ENCODE data around the gene TM7SF2. TPM values are rescaled to one million over a fixed set of nuclear protein-coding genes. Genes with fewer than 3 reads are reported as not detected.

The TM7SF2 gene
- polyA plus RNA-seq, 3 donors: 1.8 to 4.5 (median 1.8) TPM

GRCh38 chr11:65111159-65111743 is 421 bp upstream of the TM7SF2 start:
- WGBS (ENCODE audit: insufficient coverage): 70% methylated on average over 31 of the region's 31 CpGs
- Histone ChIP-seq H3K4me2 (replicated peaks; ENCODE audit: extremely low read depth, low read length, poor library complexity, severe bottlenecking) (peak overlapping the region; percentile 95), H3K4me3 (replicated peaks in 1 of 3; ENCODE audit: low read depth in 2 of 3, low read length in 3 of 3) (peak overlapping the region in 1 of 3 experiments; percentile 81), H3K36me3 (replicated peaks in 1 of 2; ENCODE audit: control insufficient read depth in 1 of 2, insufficient read depth in 2 of 2, low read length in 2 of 2) (peaks cover 21 to 34% of the 10 kb centered on the region in 2 donors), H3K27ac (ENCODE audit: low read depth in 1 of 2, low read length in 2 of 2) (no peak overlapping the region), H3K27me3 (ENCODE audit: control insufficient read depth in 2 of 2, insufficient read depth in 2 of 2, low read length in 2 of 2) (peaks cover 0 to 15% of the 10 kb centered on the region in 2 donors), H3K9ac (ENCODE audit: insufficient read depth, low read length, poor library complexity, severe bottlenecking) (no peak overlapping the region), H3K9me3 (replicated peaks in 1 of 2; ENCODE audit: control insufficient read depth in 1 of 2, insufficient read depth in 1 of 2, low read length in 2 of 2) (no peaks in the 10 kb centered on the region), H3K79me2 (ENCODE audit: insufficient read depth, low read length) (peaks cover 5% of the 10 kb centered on the region), H3K4me1 (ENCODE audit: control insufficient read depth in 1 of 2, insufficient read depth in 2 of 2, low read length in 2 of 2) (peaks cover 29 to 37% of the 10 kb centered on the region in 2 donors), H2AFZ (ENCODE audit: insufficient read depth, low read depth, low read length, poor library complexity, severe bottlenecking) (peak overlapping the region; percentile 70), H4K20me1 (ENCODE audit: insufficient read depth, low read length) (peaks cover 24% of the 10 kb centered on the region)
- Mint-ChIP-seq H3K27me3 (ENCODE audit: low read depth in 3 of 3) (peaks cover 13 to 22% (median 15%) of the 10 kb centered on the region in 3 donors), H3K4me3 (peak overlapping the region; percentile 80 to 91), H3K36me3 (peaks cover 28 to 36% of the 10 kb centered on the region in 2 donors), H3K9me3 (peaks cover 0 to 6% (median 0%) of the 10 kb centered on the region in 7 donors), H3K4me1 (peaks cover 37% of the 10 kb centered on the region), H3K27ac (peak overlapping the region in 3 of 7 donors; percentile 23 to 75 (median 25))
- DNase-seq: no peak
- intact Hi-C loops (cut with micrococcal nuclease): loop anchor here in 1 of 2 donors (5.0 kb wide), 2 partner anchors 71 to 99 kb away; partner anchors contain the start of genes ARL2 and CAPN1
- TF ChIP-seq CTCF (IDR thresholded peaks at IDR 0.05): no peak

DNA sequence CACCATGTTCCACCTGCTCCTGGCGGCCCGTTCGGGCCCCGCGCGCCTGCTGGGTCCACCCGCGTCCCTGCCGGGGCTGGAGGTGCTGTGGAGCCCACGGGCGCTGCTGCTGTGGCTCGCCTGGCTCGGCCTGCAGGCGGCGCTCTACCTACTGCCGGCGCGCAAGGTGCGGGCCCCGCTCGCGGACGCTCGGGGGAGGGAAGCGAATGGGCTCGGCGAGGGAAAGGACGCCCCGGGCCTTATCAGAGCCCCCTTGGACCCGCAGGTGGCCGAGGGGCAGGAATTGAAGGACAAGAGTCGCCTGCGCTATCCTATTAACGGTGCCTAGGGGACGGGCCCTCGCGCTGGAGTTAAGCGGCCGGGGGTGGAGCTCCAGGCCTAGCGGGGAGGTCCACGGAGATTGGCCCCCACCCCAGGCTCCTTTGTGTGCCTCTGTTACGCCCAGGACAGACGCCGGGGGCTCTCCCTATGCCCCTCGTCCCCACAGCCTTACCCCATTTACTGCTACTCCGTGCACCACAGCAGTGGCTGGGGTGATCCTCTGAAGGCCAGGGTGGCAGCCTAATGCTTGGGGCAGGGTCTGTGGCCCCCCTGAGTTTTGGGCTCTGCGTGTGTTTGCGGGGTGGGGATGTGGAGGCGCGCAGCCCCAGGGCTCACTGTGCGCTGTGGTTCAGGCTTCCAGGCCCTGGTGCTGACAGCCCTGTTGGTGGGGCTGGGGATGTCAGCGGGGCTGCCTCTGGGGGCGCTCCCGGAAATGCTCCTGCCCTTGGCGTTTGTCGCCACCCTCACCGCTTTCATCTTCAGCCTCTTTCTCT is 1.1 kb downstream of the TM7SF2 start:
- peaks cover 0 to 6% (median 0%) of the 10 kb centered on the region in 7 donors for H3K9me3 Mint-ChIP-seq
- peak; percentile 98 for TF ChIP-seq CTCF (IDR thresholded peaks at IDR 0.05)

More for the DNA sequence above, 1.1 kb downstream of the TM7SF2 start:
- H3K4me3 Mint-ChIP-seq: peak overlapping the region; percentile 76 to 80
- DNase-seq: peak in 2 of 3 donors; percentile 52 to 56
- H3K27ac ChIP-seq (ENCODE audit: low read depth in 1 of 2, low read length in 2 of 2): no peak overlapping the region
- peak overlapping the region; percentile 31 to 81 (median 40) for H3K4me3 ChIP-seq (replicated peaks in 1 of 3; ENCODE audit: low read depth in 2 of 3, low read length in 3 of 3)
- peaks cover 0 to 15% of the 10 kb centered on the region in 2 donors for H3K27me3 ChIP-seq (ENCODE audit: control insufficient read depth in 2 of 2, insufficient read depth in 2 of 2, low read length in 2 of 2)
- 0% methylated on average over 43 of the region's 57 CpGs for WGBS (ENCODE audit: insufficient coverage)
- no peaks in the 10 kb centered on the region for H3K9me3 ChIP-seq (replicated peaks in 1 of 2; ENCODE audit: control insufficient read depth in 1 of 2, insufficient read depth in 1 of 2, low read length in 2 of 2)
- peaks cover 16 to 21% of the 10 kb centered on the region in 2 donors for H3K36me3 ChIP-seq (replicated peaks in 1 of 2; ENCODE audit: control insufficient read depth in 1 of 2, insufficient read depth in 2 of 2, low read length in 2 of 2)
- no peak overlapping the region for H3K27ac Mint-ChIP-seq
- peak overlapping the region; percentile 54 for H3K9ac ChIP-seq (ENCODE audit: insufficient read depth, low read length, poor library complexity, severe bottlenecking)
- H3K36me3 Mint-ChIP-seq: peaks cover 20 to 26% of the 10 kb centered on the region in 2 donors
- H3K27me3 Mint-ChIP-seq (ENCODE audit: low read depth in 3 of 3): peaks cover 13 to 22% (median 15%) of the 10 kb centered on the region in 3 donors
- H3K79me2 ChIP-seq (ENCODE audit: insufficient read depth, low read length): peaks cover 16% of the 10 kb centered on the region
- H3K4me1 Mint-ChIP-seq: peaks cover 43% of the 10 kb centered on the region
- H3K4me2 ChIP-seq (replicated peaks; ENCODE audit: extremely low read depth, low read length, poor library complexity, severe bottlenecking): peak overlapping the region; percentile 95
- intact Hi-C loops (cut with micrococcal nuclease): loop anchor here in 1 of 2 donors (5.0 kb wide), 2 partner anchors 70 to 100 kb away; partner anchors contain the start of genes ARL2 and CAPN1
- peaks cover 31% of the 10 kb centered on the region for H4K20me1 ChIP-seq (ENCODE audit: insufficient read depth, low read length)
- peak overlapping the region; percentile 70 for H2AFZ ChIP-seq (ENCODE audit: insufficient read depth, low read depth, low read length, poor library complexity, severe bottlenecking)
- peaks cover 38 to 50% of the 10 kb centered on the region in 2 donors for H3K4me1 ChIP-seq (ENCODE audit: control insufficient read depth in 1 of 2, insufficient read depth in 2 of 2, low read length in 2 of 2)
